Measurements from ENCODE around the gene TRIM73. TPM values are rescaled to one million over a fixed set of nuclear protein-coding genes. Genes with fewer than 3 reads are reported as not detected.
"Not testable (repeated sequence)": the region's sequence is repeated elsewhere in the genome, so short reads cannot be mapped to it uniquely, and the experiment has no call there.

Gene TRIM73
- total RNA-seq, 4 donors from 2014 or later = 0.94 to 5.4 (median 1.5) TPM; not detected in 1

DNA sequence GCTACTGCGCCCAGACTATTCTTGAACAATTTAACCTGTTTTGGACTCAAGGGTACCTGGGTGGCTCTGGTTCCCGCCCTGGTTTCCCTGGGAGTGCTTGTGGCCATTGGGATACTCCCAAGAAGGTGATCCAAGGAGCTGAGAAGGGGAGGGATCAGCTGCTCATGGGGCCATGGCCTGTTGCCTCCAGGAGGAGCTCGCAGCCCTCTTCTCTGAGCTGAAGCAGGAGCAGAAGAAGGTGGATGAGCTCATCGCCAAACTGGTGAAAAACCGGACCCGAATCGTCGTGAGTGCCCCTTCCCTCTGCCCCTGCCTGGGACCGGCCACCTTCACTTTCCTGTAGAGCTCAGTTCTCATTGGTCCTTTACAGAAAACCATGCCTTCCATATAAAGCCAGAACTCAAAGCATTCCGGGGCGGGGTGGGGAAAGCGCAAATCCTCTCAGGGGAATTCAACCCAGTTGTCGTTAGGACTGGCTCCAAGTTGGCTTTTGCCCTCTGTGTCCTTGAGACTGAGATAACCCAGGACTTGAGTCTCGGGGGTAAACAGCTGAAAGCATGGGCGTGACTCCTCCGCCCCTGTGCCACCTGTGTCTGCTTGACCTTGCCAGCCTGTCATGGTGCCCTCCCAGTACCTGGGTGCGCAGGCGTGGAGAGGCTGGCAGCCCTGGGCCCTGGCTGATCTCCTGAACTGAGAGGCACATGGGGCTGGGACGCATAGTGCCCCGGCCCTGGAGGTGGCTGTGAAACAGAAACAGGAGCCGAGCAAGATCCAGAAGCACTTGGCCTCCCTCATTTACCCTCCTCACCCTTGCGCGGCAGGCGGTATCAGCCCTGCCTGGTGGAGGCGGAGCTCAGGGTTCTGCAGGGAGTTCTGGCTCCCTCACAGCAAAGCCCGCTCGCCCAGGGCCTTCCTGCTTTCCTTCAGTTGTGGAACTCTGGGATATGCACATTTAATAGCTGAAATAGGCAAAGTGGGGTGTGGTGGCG lies 8.3 kb downstream of the TRIM73 start:
- not testable (repeated sequence) for H3K9me3 ChIP-seq, H3K27ac ChIP-seq, ATAC-seq, H3K36me3 ChIP-seq, H3K4me1 ChIP-seq, H3K4me3 ChIP-seq, H3K27me3 ChIP-seq
- no CpG with 5 or more reads among the region's 28 CpGs for WGBS, 2 donors (ENCODE audit: low coverage in 1 of 2)

- no CpG with 5 or more reads among the region's 18 CpGs for WGBS, 2 donors (ENCODE audit: low coverage in 1 of 2)
- ATAC-seq = peak; percentile 22
These were observed 9.2 kb downstream of the TRIM73 start for GRCh38 chr7:75404663-75405062.

DNA sequence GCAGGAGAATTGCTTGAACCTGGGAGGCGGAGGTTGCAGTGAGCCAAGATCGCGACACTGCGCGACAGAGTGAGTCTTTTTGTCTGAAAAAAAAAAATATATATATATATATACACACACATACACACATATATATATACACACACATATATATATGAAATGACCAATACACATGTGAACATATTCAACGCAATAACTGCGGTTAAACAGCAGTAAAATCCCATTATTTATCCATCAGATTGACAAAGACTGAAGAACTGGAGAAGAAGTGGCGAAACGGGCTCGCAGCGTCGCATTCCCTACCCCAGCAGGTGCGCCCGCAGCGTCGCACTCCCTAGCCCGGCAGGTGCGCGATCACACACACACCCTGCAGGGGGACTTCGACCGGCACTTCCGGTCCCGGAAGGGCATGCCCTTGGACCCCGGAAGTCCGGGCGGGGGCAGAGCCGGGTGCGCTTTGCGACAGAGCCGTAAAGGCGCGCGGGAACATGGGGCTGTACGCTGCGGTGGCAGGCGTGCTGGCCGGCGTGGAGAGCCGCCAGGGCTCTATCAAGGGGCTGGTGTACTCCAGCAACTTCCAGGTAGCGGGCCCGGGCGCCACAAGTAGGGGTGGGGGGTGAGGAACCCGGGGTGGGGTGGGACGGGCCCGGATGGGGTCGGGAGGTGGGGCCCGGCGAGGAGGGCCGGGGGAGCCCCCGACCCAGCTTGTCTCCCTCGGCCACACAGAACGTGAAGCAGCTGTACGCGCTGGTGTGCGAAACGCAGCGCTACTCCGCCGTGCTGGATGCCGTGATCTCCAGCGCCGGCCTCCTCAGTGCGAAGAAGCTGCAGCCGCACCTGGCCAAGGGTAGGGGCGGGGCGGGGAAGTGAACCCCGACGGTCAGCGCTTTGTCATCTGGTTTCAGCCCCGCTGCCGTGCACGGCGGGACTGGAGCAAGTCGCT lies 14.7 kb downstream of the TRIM73 start:
- not testable (repeated sequence) for H3K4me1 ChIP-seq, H3K27me3 ChIP-seq, H3K9me3 ChIP-seq, H3K36me3 ChIP-seq
- peak; percentile 95 for ATAC-seq
- peak overlapping the region in 1 of 4 donors; percentile 63 for H3K27ac ChIP-seq
- no CpG with 5 or more reads among the region's 74 CpGs for WGBS, 2 donors (ENCODE audit: low coverage in 1 of 2)
- peak overlapping the region; percentile 48 to 73 for H3K4me3 ChIP-seq

More at GRCh38 chr7:75404663-75405062, 9.2 kb downstream of the TRIM73 start:
- H3K4me1 ChIP-seq, H3K4me3 ChIP-seq, H3K27ac ChIP-seq, H3K9me3 ChIP-seq, H3K27me3 ChIP-seq, H3K36me3 ChIP-seq: not testable (repeated sequence)

DNA sequence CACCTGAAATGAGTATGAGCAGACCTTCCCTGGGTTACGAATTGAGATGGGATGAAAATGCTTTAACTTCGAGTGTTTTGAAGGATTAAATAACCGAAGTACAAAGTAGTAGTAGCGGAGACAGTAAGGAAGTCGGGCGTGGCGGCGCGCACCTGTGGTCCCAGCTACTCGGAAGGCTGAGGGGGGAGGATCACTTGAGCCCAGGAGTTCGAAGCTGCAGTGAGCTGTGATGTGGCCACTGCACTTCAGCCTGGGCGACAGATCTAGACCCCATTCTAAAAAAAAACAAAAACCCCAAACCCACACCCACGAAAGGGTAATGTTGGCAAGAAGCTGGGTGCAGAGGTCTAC lies 15.4 kb downstream of the TRIM73 start:
- not testable (repeated sequence) for H3K9me3 ChIP-seq, H3K4me3 ChIP-seq, H3K36me3 ChIP-seq, ATAC-seq, H3K27ac ChIP-seq, H3K27me3 ChIP-seq, H3K4me1 ChIP-seq
- no CpG with 5 or more reads among the region's 13 CpGs for WGBS, 2 donors (ENCODE audit: low coverage in 1 of 2)

- WGBS, 2 donors (ENCODE audit: low coverage in 1 of 2) = no CpG with 5 or more reads among the region's 6 CpGs
These were observed 18.8 kb downstream of the TRIM73 start for GRCh38 chr7:75414204-75414603.

DNA sequence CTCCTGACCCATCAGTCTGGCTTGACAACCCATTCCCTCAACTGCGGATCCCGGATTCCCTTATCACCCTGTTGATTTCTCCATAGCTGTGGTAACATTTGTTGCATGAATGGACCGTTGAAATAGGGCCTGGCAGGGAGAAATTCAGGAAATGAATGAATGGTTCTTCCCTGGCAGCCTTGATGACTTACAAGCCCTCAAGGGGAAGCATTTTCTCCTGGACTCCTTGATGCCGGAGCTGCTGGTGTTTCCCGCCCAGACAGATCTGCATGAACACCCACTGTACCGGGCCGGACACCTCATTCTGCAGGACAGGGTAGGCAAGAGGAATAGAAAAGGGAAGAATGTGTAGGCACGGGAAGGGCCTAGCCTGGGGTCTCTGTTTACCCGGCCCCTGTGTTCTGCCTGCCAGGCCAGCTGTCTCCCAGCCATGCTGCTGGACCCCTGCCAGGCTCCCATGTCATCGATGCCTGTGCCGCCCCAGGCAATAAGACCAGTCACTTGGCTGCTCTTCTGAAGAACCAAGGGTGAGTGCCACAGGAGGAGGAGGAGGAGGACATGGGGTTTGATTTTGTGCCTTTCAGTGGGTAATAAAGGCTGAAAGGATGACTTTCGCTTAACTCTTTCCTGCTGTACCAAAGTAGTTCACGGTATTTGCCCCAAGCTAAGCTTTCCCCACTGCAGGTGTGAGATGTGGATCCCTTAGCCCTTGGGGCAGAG lies 19.4 kb downstream of the TRIM73 start:
- peaks cover 0 to 35% of the 10 kb centered on the region in 2 donors for H3K36me3 ChIP-seq
- WGBS, 2 donors (ENCODE audit: low coverage in 1 of 2) = 88 to 100% methylated on average over 1 to 2 of the region's 13 CpGs
- not testable (repeated sequence) for H3K27me3 ChIP-seq, H3K9me3 ChIP-seq, H3K4me3 ChIP-seq, H3K27ac ChIP-seq, ATAC-seq, H3K4me1 ChIP-seq

More at GRCh38 chr7:75414204-75414603, 18.8 kb downstream of the TRIM73 start:
- not testable (repeated sequence) for ATAC-seq, H3K4me1 ChIP-seq, H3K27me3 ChIP-seq, H3K27ac ChIP-seq, H3K9me3 ChIP-seq, H3K4me3 ChIP-seq
- peaks cover 0 to 30% of the 10 kb centered on the region in 2 donors for H3K36me3 ChIP-seq

DNA sequence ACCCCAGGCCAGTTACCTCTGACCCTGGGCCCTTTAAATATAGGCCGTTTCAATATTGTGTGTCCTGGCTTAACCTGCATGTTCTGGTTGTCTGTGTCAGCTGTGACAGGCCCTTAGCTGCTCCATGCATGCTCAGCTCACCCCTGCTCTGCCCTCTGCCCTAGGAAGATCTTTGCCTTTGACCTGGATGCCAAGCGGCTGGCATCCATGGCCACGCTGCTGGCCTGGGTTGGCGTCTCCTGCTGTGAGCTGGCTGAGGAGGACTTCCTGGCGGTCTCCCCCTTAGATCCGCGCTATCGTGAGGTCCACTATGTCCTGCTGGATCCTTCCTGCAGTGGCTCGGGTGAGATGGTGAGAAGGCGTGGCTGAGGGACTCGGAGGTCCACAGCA lies 20.0 kb downstream of the TRIM73 start:
- 71% methylated on average over 1 of the region's 11 CpGs; no CpG with 5 or more reads in 1 of the 2 donors for WGBS, 2 donors (ENCODE audit: low coverage in 1 of 2)
- H3K27ac ChIP-seq, ATAC-seq, H3K9me3 ChIP-seq, H3K4me3 ChIP-seq, H3K27me3 ChIP-seq, H3K4me1 ChIP-seq: not testable (repeated sequence)
- H3K36me3 ChIP-seq = peaks cover 0 to 40% of the 10 kb centered on the region in 2 donors

GRCh38 chr7:75415829-75416373 lies 20.5 kb downstream of the TRIM73 start:
- not testable (repeated sequence) for H3K4me3 ChIP-seq, H3K27me3 ChIP-seq, ATAC-seq, H3K4me1 ChIP-seq, H3K27ac ChIP-seq, H3K9me3 ChIP-seq
- no CpG with 5 or more reads among the region's 27 CpGs for WGBS, 2 donors (ENCODE audit: low coverage in 1 of 2)
- H3K36me3 ChIP-seq = peaks cover 0 to 45% of the 10 kb centered on the region in 2 donors

DNA sequence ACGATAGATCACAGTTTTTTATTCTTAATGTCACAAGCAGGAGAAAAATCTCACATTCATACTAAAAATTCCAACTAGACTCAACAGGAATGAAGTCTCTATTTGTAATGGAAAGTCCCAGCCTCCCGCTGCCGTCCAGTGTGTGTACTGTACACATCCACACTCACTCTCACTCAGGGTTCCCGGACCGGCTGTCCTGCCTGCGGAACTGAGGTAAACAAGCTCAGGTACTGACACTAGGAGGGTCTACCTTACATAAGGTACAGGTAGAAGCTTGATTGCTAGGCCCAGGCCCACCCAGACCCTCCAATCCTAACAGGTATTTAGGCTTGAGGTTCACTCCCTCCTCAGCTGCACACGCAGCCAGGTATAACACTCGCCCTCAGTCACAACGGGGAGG lies 21.4 kb downstream of the TRIM73 start:
- ATAC-seq, H3K27ac ChIP-seq, H3K27me3 ChIP-seq, H3K4me1 ChIP-seq, H3K9me3 ChIP-seq, H3K4me3 ChIP-seq: not testable (repeated sequence)
- H3K36me3 ChIP-seq = peaks cover 0 to 54% of the 10 kb centered on the region in 2 donors
- 87% methylated on average over 3 of the region's 9 CpGs; no CpG with 5 or more reads in 1 of the 2 donors for WGBS, 2 donors (ENCODE audit: low coverage in 1 of 2)

DNA sequence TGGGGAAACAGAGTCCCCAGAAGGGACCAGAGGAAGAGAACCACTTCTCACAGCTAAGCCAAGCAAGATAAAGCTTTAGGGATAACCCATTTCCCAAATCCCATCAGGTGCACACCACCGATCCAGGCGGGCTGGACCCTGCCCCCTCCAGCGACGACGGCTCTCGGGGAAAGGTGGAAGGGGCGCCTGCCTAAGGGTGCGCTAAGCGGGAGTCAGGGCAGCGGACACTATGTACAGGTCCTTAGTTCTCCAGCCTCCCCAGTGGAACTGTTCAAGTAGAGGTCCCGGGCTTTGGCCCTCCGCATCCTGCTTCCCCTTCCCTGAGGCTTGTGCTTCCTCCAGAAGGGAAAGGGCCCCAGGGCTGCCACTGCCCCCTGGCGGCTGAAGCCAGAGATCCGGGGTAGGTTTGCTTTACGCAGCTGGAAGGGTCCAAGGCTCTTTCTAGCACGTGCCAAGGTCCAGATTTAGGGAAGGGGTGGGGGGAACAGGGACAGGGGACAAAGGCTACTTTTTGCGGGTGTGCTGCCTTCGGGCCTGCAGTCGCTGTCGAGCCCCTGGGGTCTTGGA lies 22.9 kb downstream of the TRIM73 start:
- H3K36me3 ChIP-seq = peaks cover 0 to 60% of the 10 kb centered on the region in 2 donors
- not testable (repeated sequence) for H3K27me3 ChIP-seq, H3K4me1 ChIP-seq, H3K4me3 ChIP-seq, H3K9me3 ChIP-seq, H3K27ac ChIP-seq
- ATAC-seq = peak; percentile 16
- 84% methylated on average over 10 of the region's 20 CpGs; no CpG with 5 or more reads in 1 of the 2 donors for WGBS, 2 donors (ENCODE audit: low coverage in 1 of 2)

- not testable (repeated sequence) for H3K9me3 ChIP-seq, H3K4me3 ChIP-seq, H3K27me3 ChIP-seq, H3K4me1 ChIP-seq, H3K27ac ChIP-seq
- no CpG with 5 or more reads among the region's 13 CpGs for WGBS, 2 donors (ENCODE audit: low coverage in 1 of 2)
- H3K36me3 ChIP-seq = peaks cover 0 to 68% of the 10 kb centered on the region in 2 donors
- peak; percentile 20 for ATAC-seq
These were observed 23.8 kb downstream of the TRIM73 start for GRCh38 chr7:75419210-75419609.

DNA sequence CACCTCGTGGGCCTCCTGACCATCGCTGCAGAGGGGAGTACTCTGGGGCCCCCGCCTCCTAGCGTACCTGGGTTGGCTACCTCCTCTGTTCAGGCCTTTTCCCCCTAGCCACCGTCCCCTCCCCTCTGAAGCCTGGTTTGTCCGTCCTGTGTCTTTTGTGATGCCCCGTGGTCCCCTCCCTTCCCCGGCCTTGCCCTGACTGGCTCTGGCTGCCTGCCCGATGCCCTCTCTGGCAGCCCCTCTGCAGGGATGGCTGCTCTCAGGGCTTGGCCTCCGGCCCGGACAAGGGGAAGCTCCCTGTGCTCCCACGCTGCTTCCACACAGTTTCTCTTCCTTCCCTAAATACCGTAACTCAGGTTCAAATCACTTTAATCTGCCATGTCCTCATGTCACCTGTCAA lies 24.3 kb downstream of the TRIM73 start:
- not testable (repeated sequence) for H3K9me3 ChIP-seq, H3K27ac ChIP-seq, ATAC-seq, H3K4me3 ChIP-seq, H3K27me3 ChIP-seq, H3K4me1 ChIP-seq
- peaks cover 0 to 73% of the 10 kb centered on the region in 2 donors for H3K36me3 ChIP-seq
- WGBS, 2 donors (ENCODE audit: low coverage in 1 of 2) = 38% methylated on average over 7 of the region's 13 CpGs; no CpG with 5 or more reads in 1 of the 2 donors
